Raji (cell line): ENCODE results near the gene APOA1.

ENCODE experiments used
- POLR2A ChIP-seq: IDR thresholded peaks from 2 replicates; pipeline ENCODE4 v1.6.1; 2011; ENCODE audit warnings: low read depth, low read length, control low read depth; ENCODE audit not compliant: insufficient read depth

APOA1 gene

DNA sequence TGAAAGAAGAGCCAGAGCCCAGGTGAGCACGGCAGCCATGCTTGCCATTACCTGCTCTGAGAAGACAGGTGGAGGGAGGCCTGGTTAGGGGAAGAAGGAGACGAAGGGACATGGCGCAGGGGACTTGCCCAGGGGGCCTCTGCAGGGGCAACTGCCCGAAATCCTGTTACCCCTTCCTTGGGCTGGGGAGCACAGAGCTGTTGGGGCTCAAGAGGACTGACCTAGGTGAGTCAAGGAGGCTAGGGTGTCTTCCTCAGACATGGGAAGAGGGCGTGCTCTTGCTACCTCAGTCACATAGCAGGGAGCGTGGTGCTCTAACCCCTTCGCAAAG, 45.6 kb downstream of the APOA1 start, which contains the start of gene APOA5:
Gene APOA5, minus strand, starts transcription at position 67 of the 331 bp plus-strand sequence. Its CDS starts 19 bp downstream, at position 48.
- no peak for TF ChIP-seq POLR2A

DNA sequence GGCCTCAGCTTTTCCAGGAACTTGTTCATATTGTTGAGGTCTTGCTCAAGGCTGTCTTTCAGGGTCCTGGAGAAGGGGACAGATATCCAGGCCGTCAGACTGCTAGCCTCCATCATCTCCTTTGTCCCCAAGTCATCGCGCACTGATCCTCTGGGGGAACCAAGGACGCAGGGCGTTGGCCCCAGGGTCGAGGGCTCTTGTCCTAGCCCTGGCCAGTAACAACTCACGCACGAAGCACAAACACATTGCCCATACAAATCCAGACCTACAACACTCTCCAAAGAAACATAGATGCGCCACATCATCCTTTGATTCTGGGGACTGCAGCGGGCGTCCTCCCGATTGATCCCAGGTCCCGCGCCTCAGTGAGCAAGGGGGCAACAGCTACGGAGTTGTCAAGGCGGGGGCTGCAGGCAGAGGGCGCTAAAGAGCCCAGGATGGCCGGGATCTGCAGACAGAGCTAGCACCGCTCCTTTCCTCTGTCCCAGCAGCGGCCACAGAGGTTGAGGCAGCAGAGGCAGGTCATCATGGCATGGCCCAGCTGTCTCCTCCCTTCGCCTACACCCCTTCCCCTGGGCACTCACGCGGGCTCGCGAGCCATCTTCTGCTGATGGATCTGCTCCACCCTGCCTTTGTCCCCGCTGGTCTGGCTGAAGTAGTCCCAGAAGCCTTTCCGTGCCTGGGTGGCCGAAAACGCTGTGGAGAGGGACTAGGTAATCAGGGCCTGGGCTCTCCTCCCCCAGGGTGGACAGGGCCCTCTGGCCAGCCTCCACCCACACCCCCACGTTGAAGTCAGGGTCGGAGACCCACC, 46.2 kb downstream of the APOA1 start:
- TF ChIP-seq POLR2A: no peak

DNA sequence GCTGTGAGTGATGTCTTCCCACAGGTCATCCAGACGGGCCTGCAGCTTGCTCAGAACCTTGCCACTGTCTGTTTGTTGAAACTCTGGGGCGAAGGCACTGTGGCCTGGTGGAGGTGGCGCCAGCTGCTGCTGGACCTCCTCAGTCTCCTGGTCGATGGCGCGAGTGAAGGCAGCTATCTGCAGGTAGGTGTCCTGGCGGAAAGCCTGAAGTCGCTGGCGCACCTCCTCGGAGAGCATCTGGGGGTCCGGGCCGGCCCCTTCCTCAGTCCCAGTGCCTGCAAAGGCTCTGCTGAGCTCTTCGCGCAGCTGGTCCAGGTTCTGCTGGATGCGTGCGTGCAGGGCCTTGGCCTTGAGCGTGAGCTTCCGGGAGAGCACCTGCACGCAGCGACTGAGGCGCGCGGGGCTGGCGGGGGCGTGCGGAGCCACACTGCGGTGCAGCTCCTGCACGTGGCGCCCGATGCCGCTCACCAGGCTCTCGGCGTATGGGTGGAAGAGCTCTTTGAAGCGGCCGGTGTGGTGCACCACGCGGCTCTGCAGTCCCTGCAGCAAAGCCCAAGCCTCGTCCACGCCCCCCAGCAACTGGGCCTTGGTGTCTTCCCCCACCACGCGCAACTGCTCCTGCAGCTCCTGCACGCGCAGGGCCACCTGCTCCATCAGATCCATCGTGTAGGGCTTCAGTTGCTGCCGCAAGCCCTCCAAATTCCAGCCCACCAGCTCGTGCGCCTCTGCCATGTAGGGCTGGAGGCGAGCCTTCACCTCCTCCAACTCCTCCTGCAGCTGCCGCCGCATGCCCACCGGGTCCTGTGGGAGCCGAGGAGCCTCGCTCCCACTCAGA, 47.0 kb downstream of the APOA1 start:
- no peak for TF ChIP-seq POLR2A

DNA sequence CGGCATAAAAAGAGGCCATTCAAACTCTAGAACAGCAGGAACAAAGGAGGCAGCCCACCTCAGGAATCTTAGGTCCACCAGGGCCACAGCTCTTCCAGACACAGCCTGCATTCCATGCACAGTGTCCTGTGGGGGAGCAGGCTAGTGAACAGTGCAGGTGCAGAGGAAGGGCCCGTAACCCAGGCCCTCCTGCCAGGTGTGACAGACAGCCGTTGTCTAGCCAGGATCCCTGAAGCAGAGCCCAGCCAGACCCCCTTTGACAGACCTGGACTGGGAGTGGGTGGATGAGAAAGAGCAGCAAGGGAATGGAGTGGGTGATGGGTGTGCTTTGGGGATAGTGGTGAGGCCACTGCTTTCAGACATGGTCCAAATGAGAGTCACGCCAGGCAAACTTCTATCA, 48.4 kb downstream of the APOA1 start:
- TF ChIP-seq POLR2A: no peak

DNA sequence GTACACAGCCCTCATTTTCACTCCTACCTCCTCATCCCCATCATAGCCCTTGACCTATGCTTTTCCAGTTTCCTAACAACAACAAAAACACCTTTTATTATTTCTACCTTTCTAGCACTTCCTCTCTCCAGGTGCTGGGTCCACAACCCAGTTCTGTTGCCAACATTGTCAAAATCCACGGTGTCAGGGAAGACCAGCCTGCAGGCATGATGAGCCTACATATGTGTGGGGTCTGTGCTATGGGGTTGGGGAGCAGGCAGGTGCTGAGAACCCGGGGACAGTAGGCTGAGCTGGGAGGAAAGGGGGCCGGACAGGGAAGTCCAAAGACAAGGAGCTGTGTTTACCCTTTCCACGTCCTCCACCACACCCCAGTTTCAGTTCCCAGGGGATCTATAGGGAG, 48.9 kb downstream of the APOA1 start:
- TF ChIP-seq POLR2A: no peak

DNA sequence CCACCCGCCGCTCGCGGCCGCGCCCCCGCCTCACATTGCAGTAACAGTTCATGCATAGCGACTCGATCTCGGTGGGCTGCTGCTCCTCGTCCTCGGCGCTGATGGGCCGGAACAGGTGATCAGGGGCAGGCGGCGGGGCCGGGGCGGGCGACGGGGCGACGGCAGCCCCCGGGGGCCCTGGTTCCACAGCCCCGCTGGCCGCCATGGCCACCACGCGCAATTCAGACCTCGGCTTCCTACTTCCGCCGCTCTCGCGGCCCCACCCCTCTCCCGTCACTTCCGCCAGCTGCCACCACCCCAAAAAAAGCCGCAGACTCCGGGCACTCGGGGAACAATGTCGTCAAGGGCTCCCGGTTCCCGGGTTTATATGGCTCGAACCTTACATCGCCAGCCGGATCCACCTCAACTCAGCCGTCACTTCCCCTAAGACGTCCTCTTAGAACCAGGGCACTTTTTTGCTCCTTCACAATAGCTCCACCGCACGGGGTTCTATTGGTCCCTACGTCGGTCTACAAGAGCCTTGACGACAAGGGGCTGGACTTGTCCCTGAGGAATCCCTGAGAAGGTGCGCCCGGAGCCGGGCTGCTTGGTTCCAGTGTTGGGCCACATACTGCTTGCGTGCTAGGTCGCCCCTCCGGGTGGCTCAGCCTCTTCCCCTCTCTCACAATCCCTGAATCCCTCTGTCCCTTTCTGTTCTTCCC, 49.5 kb downstream of the APOA1 start, which contains the start of gene ZPR1:
Gene ZPR1, minus strand, starts transcription at position 238 of the 701 bp plus-strand sequence. Its CDS starts 33 bp downstream, at position 205.
- TF ChIP-seq POLR2A: peak; percentile 84

DNA sequence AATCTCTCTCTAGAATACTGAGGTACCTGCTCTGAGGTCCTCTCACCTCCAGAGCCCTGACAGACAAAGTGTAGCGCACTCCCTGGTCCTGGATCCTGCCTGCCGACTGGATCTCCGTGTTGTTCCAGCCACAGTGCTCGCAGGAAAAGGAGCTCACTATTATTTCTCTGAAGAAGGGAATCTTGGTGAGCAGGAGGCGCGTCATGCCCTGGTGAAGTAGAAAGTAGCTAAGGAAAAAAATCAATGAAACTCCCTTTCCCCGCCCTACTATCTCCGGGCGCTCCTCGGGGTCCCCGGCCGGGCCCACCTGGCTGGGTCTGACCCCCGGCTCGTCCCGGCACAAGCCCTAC, 50.0 kb downstream of the APOA1 start:
- TF ChIP-seq POLR2A: no peak

DNA sequence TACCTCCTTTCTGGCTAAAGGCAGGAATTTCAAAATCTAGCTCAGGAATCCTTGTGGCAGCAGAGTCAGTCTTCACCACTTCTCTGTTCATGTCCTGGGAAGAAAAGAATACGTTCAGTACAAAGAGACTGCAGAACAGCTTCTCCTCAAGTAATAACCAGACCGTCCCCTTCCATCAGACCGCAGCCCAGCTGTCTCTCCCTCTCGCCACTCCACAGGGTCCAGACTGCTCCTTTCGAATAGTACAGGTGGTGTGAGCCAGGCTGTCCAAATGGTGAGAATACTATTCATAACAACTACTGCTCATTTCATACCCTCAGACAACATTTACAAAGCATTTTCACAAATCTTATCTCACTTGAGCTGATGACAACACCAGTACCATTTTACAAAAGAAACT, 50.5 kb downstream of the APOA1 start:
- no peak for TF ChIP-seq POLR2A

DNA sequence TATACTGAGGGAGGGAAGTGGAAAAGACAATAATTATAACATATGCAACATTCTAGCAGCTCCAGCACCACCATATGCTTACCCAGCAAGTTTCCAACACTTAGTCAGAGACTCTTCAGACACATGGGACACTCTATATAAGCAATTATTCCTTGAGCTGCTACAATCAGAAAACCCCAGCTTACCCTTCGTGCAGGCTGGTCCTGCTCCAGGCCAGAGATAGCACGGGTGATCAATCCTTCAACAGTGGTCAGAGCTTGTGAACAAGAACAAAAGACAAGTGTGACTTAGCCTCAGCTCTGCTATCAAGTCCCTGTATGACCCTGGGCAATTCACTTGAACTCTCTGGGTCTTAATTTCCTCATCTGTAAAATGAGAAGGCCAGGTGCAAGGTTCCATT, 51.1 kb downstream of the APOA1 start:
- no peak for TF ChIP-seq POLR2A
